CD4-positive, alpha-beta memory T cell (primary cell): ENCODE data around the gene LYPD6. TPM values are rescaled to one million over a fixed set of nuclear protein-coding genes. Genes with fewer than 3 reads are reported as not detected.

ENCODE experiments used
- CTCF ChIA-PET: fragments of 350-600 bp; sonication (Branson Sonifier 250); formaldehyde crosslinking; loops from one replicate; lab custom pipeline; 2021; ENCODE audit warnings: inconsistent platforms; ENCODE audit not compliant: partially characterized antibody; lab: Charles Lee
- POLR2A ChIA-PET: fragments of 350-600 bp; sonication (Branson Sonifier 250); formaldehyde crosslinking; loops from one replicate; lab custom pipeline; 2021; ENCODE audit not compliant: partially characterized antibody; lab: Charles Lee
- DNase-seq, 5 donors: peaks; one replicate each; pipeline versions ENCODE4 v3.0.0 to v3.0.0-alpha.2; 2020 to 2022; ENCODE audit warnings: mixed read lengths in 1 of 5
- H3K27ac ChIP-seq: one replicate; pipeline ENCODE4 v1.7.0; 2013; ENCODE audit warnings: low read depth, low read length
- H3K27me3 ChIP-seq: 2 replicates; pipeline ENCODE4 v1.7.0; 2013; ENCODE audit warnings: mild to moderate bottlenecking, low read length, moderate library complexity; ENCODE audit not compliant: insufficient read depth
- H3K36me3 ChIP-seq: 2 replicates; pipeline ENCODE4 v1.7.0; 2013; ENCODE audit warnings: mild to moderate bottlenecking, low read length, moderate library complexity; ENCODE audit not compliant: insufficient read depth
- H3K4me1 ChIP-seq: 2 replicates; pipeline ENCODE4 v1.7.0; 2013; ENCODE audit warnings: mild to moderate bottlenecking, low read length, moderate library complexity; ENCODE audit not compliant: insufficient read depth
- H3K4me3 ChIP-seq, 2 donors: one replicate each; pipeline ENCODE4 v1.7.0; 2013; ENCODE audit warnings: low read length in 2 of 2, mild to moderate bottlenecking in 1 of 2
- H3K9me3 ChIP-seq, 2 donors: one replicate each; pipeline ENCODE4 v1.7.0; 2013; ENCODE audit warnings: low read length in 2 of 2, control low read depth in 1 of 2; ENCODE audit not compliant: control insufficient read depth in 1 of 2
- H3K27ac Mint-ChIP-seq, 7 donors: one replicate each; pipeline ENCODE4 v1.8.0; 2020 to 2021; ENCODE audit warnings: mixed read lengths in 7 of 7, mild to moderate bottlenecking in 6 of 7, inconsistent platforms in 3 of 7, moderate library complexity in 3 of 7
- H3K27me3 Mint-ChIP-seq, 2 donors: one replicate each; pipeline ENCODE4 v1.8.0; 2020 to 2021; ENCODE audit warnings: mixed read lengths in 2 of 2
- H3K36me3 Mint-ChIP-seq, 2 donors: one replicate each; pipeline ENCODE4 v1.8.0; 2020 to 2021; ENCODE audit warnings: mixed read lengths in 2 of 2, inconsistent platforms in 1 of 2, mild to moderate bottlenecking in 1 of 2
- H3K4me1 Mint-ChIP-seq, 4 donors: one replicate each; pipeline ENCODE4 v1.8.0; 2020 to 2021; ENCODE audit warnings: mixed read lengths in 4 of 4, mild to moderate bottlenecking in 1 of 4
- H3K4me3 Mint-ChIP-seq, 8 donors: one replicate each; pipeline ENCODE4 v1.8.0; 2020 to 2021; ENCODE audit warnings: mixed read lengths in 8 of 8, mild to moderate bottlenecking in 7 of 8, moderate library complexity in 6 of 8, inconsistent platforms in 3 of 8
- H3K9me3 Mint-ChIP-seq, 8 donors: one replicate each; pipeline ENCODE4 v1.8.0; 2020 to 2021; ENCODE audit warnings: mixed read lengths in 8 of 8, mild to moderate bottlenecking in 5 of 8, inconsistent platforms in 3 of 8, moderate library complexity in 1 of 8
- intact Hi-C: fragments of 100-400 bp; cut with micrococcal nuclease; formaldehyde crosslinking; loops from one replicate; pipeline ENCODE4 v1.15.1; 2023
- polyA plus RNA-seq, 2 donors: library from polyadenylated mRNA; unstranded; fragments of 300-500 nt; fragmentation: Illumina TruSeq; gene quantifications; one replicate each; pipeline ENCODE4 v1.2.3, GENCODE V29; 2021
- total RNA-seq, 2 experiments: library from RNA; stranded (reverse); gene quantifications; one replicate each; pipeline ENCODE4 v1.2.3, GENCODE V29; 2021

LYPD6 gene
- total and polyA plus RNA-seq, 4 experiments from 2014 or later, result not detected

- ChIA-PET POLR2A (no interaction called here), CTCF (no interaction called here)
- Histone ChIP-seq H3K36me3 (no peaks in the 10 kb centered on the region), H3K27me3 (peaks cover 5% of the 10 kb centered on the region), H3K27ac (no peak overlapping the region), H3K9me3 (no peaks in the 10 kb centered on the region), H3K4me3 (no peak overlapping the region), H3K4me1 (no peaks in the 10 kb centered on the region)
- intact Hi-C loops, result no loop called here
- H3K4me1 Mint-ChIP-seq, result peaks cover 0 to 12% (median 3%) of the 10 kb centered on the region in 4 donors
- H3K4me3 Mint-ChIP-seq, result peak overlapping the region in 4 of 8 donors; percentile 7 to 55 (median 24)
- no peak overlapping the region for H3K27ac Mint-ChIP-seq
- peaks cover 0 to 8% (median under 1%) of the 10 kb centered on the region in 8 donors for H3K9me3 Mint-ChIP-seq
- H3K27me3 Mint-ChIP-seq, result peaks cover 37 to 41% of the 10 kb centered on the region in 2 donors
- DNase-seq, result no peak
- peaks cover 0 to 4% of the 10 kb centered on the region in 2 donors for H3K36me3 Mint-ChIP-seq
Observed at GRCh38 chr2:149329489-149330126, 779 bp upstream of the LYPD6 start.

GRCh38 chr2:149331023-149331400 is 625 bp downstream of the LYPD6 start:
- Mint-ChIP-seq H3K4me3 (no peak overlapping the region), H3K36me3 (peaks cover 0 to 4% of the 10 kb centered on the region in 2 donors)
- no peaks in the 10 kb centered on the region for H3K9me3 ChIP-seq

GRCh38 chr2:149332364-149332763 is 2.0 kb downstream of the LYPD6 start:
- Mint-ChIP-seq H3K9me3 (peaks cover 0 to 4% (median under 1%) of the 10 kb centered on the region in 8 donors), H3K4me1 (peaks cover 0 to 12% (median 3%) of the 10 kb centered on the region in 4 donors), H3K4me3 (no peak overlapping the region), H3K27me3 (peaks cover 36 to 41% of the 10 kb centered on the region in 2 donors), H3K36me3 (peaks cover 0 to 4% of the 10 kb centered on the region in 2 donors), H3K27ac (no peak overlapping the region)
- H3K9me3 ChIP-seq, result no peaks in the 10 kb centered on the region
- POLR2A ChIA-PET, result no interaction called here
- no peak overlapping the region for H3K4me3 ChIP-seq
- H3K27me3 ChIP-seq, result peaks cover 5% of the 10 kb centered on the region
- no peak for DNase-seq
- CTCF ChIA-PET, result no interaction called here
- no peak overlapping the region for H3K27ac ChIP-seq
- H3K4me1 ChIP-seq, result no peaks in the 10 kb centered on the region
- intact Hi-C loops, result no loop called here
- H3K36me3 ChIP-seq, result no peaks in the 10 kb centered on the region

More at GRCh38 chr2:149331023-149331400, 625 bp downstream of the LYPD6 start:
- Histone ChIP-seq H3K27ac (no peak overlapping the region), H3K4me3 (no peak overlapping the region), H3K27me3 (peaks cover 5% of the 10 kb centered on the region), H3K36me3 (no peaks in the 10 kb centered on the region), H3K4me1 (no peaks in the 10 kb centered on the region)
- peaks cover 0 to 12% (median 3%) of the 10 kb centered on the region in 4 donors for H3K4me1 Mint-ChIP-seq
- H3K27me3 Mint-ChIP-seq, result peaks cover 36 to 43% of the 10 kb centered on the region in 2 donors
- H3K9me3 Mint-ChIP-seq, result peaks cover 0 to 5% (median under 1%) of the 10 kb centered on the region in 8 donors
- ChIA-PET POLR2A (no interaction called here), CTCF (no interaction called here)
- DNase-seq, result no peak
- intact Hi-C loops, result no loop called here
- H3K27ac Mint-ChIP-seq, result no peak overlapping the region

- DNase-seq, result no peak
- POLR2A ChIA-PET, result no interaction called here
- peaks cover 34% of the 10 kb centered on the region in 2 donors for H3K27me3 Mint-ChIP-seq
- CTCF ChIA-PET, result no interaction called here
- Histone ChIP-seq H3K27ac (no peak overlapping the region), H3K4me3 (no peak overlapping the region), H3K36me3 (no peaks in the 10 kb centered on the region), H3K9me3 (no peaks in the 10 kb centered on the region), H3K4me1 (no peaks in the 10 kb centered on the region), H3K27me3 (peaks cover 5% of the 10 kb centered on the region)
- H3K9me3 Mint-ChIP-seq, result peaks cover 0 to 5% (median 0%) of the 10 kb centered on the region in 8 donors
- intact Hi-C loops, result no loop called here
- peaks cover 0 to 12% (median 3%) of the 10 kb centered on the region in 4 donors for H3K4me1 Mint-ChIP-seq
- no peak overlapping the region for H3K27ac Mint-ChIP-seq
- peaks cover 0 to 4% of the 10 kb centered on the region in 2 donors for H3K36me3 Mint-ChIP-seq
- no peak overlapping the region for H3K4me3 Mint-ChIP-seq
Observed at GRCh38 chr2:149333636-149334035, 3.2 kb downstream of the LYPD6 start.

- no peak overlapping the region for H3K4me3 Mint-ChIP-seq
- peaks cover 0 to 5% (median 0%) of the 10 kb centered on the region in 8 donors for H3K9me3 Mint-ChIP-seq
- CTCF ChIA-PET, result no interaction called here
- POLR2A ChIA-PET, result no interaction called here
- Histone ChIP-seq H3K9me3 (no peaks in the 10 kb centered on the region), H3K27me3 (peaks cover 5% of the 10 kb centered on the region), H3K4me1 (no peaks in the 10 kb centered on the region), H3K27ac (no peak overlapping the region), H3K36me3 (no peaks in the 10 kb centered on the region), H3K4me3 (no peak overlapping the region)
- intact Hi-C loops, result no loop called here
- H3K27ac Mint-ChIP-seq, result no peak overlapping the region
- peaks cover 28 to 29% of the 10 kb centered on the region in 2 donors for H3K27me3 Mint-ChIP-seq
- DNase-seq, result no peak
- peaks cover 0 to 2% of the 10 kb centered on the region in 2 donors for H3K36me3 Mint-ChIP-seq
- peaks cover 0 to 9% (median 2%) of the 10 kb centered on the region in 4 donors for H3K4me1 Mint-ChIP-seq
Observed at GRCh38 chr2:149334156-149334555, 3.8 kb downstream of the LYPD6 start.

- no peak overlapping the region for H3K27ac ChIP-seq
Observed at GRCh38 chr2:149339324-149339723, 8.9 kb downstream of the LYPD6 start.

GRCh38 chr2:149342509-149342908 is 12.1 kb downstream of the LYPD6 start:
- Histone ChIP-seq H3K27me3 (no peaks in the 10 kb centered on the region), H3K27ac (no peak overlapping the region), H3K36me3 (no peaks in the 10 kb centered on the region), H3K4me1 (no peaks in the 10 kb centered on the region), H3K4me3 (no peak overlapping the region), H3K9me3 (no peaks in the 10 kb centered on the region)
- peaks cover 0 to 4% (median 0%) of the 10 kb centered on the region in 8 donors for H3K9me3 Mint-ChIP-seq
- H3K4me1 Mint-ChIP-seq, result no peaks in the 10 kb centered on the region
- no peak overlapping the region for H3K27ac Mint-ChIP-seq
- H3K4me3 Mint-ChIP-seq, result no peak overlapping the region
- ChIA-PET CTCF (interaction anchor here (0.7 kb wide), 1 partner anchor 25 kb away, joined by 3 read pairs; no protein-coding TSS in a partner anchor), POLR2A (no interaction called here)
- H3K36me3 Mint-ChIP-seq, result no peaks in the 10 kb centered on the region
- no peak for DNase-seq
- intact Hi-C loops, result no loop called here
- peaks cover 3% of the 10 kb centered on the region in 2 donors for H3K27me3 Mint-ChIP-seq

More at GRCh38 chr2:149339324-149339723, 8.9 kb downstream of the LYPD6 start:
- Mint-ChIP-seq H3K27ac (no peak overlapping the region), H3K4me1 (no peaks in the 10 kb centered on the region), H3K9me3 (peaks cover 0 to 5% (median 0%) of the 10 kb centered on the region in 8 donors), H3K27me3 (peaks cover 4 to 5% of the 10 kb centered on the region in 2 donors), H3K4me3 (no peak overlapping the region), H3K36me3 (no peaks in the 10 kb centered on the region)
- no peaks in the 10 kb centered on the region for H3K27me3 ChIP-seq
- CTCF ChIA-PET, result no interaction called here
- H3K4me3 ChIP-seq, result no peak overlapping the region
- POLR2A ChIA-PET, result no interaction called here
- no peaks in the 10 kb centered on the region for H3K4me1 ChIP-seq
- H3K36me3 ChIP-seq, result no peaks in the 10 kb centered on the region
- DNase-seq, result no peak
- intact Hi-C loops, result no loop called here
- H3K9me3 ChIP-seq, result no peaks in the 10 kb centered on the region
